OCI-LY1 (cell line): ENCODE results near the gene YDJC.

Source experiments
- EZH2 ChIP-seq: fragments of 200-600 bp; sonication (generic), shearing (Covaris generic); IDR thresholded peaks from 2 replicates; pipeline ENCODE4 v1.8.0; 2017; ENCODE audit warnings: borderline replicate concordance, mixed run types, mild to moderate bottlenecking, antibody characterized with exemption, low read length, moderate library complexity, mixed read lengths
- TF ChIP-seq, protein P1 (sequence below): fragments of 200-600 bp; sonication (generic), shearing (Covaris generic); IDR thresholded peaks from 2 replicates; pipeline ENCODE4 v1.5.1; 2017; ENCODE audit warnings: mild to moderate bottlenecking, antibody characterized with exemption, low read length, moderate library complexity, mixed read lengths

DNA sequence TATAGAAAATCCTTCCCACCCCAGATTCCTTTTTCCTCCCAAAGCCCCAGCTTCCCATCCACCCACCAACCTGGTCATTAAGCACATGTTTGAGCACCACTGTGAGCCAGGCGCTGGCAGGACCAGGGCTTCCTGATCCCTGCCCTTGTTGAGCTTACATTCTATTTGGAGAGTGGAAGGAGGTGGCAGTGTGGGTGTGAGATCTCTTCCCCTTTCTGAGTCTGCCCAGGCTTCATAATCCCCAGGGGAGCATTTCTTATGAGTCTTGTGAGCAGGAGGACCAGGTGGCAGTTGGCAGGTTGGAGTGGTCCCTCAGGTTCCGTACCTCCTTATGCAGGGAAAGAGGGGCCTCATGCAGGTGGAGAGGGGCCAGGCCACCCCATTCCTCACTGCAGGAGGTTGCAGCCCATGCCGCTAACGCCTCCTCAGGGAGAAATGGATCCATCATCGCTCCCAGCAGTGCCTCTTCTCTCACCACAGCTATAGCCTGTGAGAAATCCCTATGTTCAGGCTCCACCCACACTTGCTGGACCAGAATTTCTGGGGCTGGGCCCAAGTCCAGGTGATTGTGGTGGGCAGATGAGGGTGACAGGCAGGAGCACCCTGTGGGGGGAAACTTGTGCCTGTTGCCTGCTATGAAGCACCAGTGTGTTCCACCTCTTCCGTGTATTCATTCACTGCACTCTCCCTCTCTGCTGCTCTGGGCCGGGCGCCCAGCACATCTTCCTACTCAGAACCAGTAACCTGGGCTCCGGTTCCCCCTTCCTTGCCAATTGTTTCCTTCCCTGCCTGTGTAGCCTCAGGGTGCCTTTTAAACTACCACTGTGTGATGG lies 38.8 kb downstream of the YDJC start:
- TF ChIP-seq, protein P1, sequence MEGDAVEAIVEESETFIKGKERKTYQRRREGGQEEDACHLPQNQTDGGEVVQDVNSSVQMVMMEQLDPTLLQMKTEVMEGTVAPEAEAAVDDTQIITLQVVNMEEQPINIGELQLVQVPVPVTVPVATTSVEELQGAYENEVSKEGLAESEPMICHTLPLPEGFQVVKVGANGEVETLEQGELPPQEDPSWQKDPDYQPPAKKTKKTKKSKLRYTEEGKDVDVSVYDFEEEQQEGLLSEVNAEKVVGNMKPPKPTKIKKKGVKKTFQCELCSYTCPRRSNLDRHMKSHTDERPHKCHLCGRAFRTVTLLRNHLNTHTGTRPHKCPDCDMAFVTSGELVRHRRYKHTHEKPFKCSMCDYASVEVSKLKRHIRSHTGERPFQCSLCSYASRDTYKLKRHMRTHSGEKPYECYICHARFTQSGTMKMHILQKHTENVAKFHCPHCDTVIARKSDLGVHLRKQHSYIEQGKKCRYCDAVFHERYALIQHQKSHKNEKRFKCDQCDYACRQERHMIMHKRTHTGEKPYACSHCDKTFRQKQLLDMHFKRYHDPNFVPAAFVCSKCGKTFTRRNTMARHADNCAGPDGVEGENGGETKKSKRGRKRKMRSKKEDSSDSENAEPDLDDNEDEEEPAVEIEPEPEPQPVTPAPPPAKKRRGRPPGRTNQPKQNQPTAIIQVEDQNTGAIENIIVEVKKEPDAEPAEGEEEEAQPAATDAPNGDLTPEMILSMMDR: no peak
- TF ChIP-seq EZH2: no peak
